Measurements from ENCODE around the gene HOXA13.

- TF ChIP-seq POLR2A (IDR thresholded peaks at IDR 0.05) (no peak), POLR2AphosphoS5 (IDR thresholded peaks at IDR 0.05) (no peak), EP300 (IDR thresholded peaks at IDR 0.05) (no peak)
- TF ChIP-seq, protein P1, sequence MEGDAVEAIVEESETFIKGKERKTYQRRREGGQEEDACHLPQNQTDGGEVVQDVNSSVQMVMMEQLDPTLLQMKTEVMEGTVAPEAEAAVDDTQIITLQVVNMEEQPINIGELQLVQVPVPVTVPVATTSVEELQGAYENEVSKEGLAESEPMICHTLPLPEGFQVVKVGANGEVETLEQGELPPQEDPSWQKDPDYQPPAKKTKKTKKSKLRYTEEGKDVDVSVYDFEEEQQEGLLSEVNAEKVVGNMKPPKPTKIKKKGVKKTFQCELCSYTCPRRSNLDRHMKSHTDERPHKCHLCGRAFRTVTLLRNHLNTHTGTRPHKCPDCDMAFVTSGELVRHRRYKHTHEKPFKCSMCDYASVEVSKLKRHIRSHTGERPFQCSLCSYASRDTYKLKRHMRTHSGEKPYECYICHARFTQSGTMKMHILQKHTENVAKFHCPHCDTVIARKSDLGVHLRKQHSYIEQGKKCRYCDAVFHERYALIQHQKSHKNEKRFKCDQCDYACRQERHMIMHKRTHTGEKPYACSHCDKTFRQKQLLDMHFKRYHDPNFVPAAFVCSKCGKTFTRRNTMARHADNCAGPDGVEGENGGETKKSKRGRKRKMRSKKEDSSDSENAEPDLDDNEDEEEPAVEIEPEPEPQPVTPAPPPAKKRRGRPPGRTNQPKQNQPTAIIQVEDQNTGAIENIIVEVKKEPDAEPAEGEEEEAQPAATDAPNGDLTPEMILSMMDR (IDR thresholded peaks at IDR 0.05) = no peak
Measured at GRCh38 chr7:27163288-27164044, 36.4 kb downstream of the HOXA13 start.

Data from stomach (tissue), 4 donors.